ENCODE measurements around the gene MZT2A.
A peak's percentile ranks its signal among the peaks of the same experiment; 100 is the strongest.
"Not testable (repeated sequence)": the region's sequence is repeated elsewhere in the genome, so short reads cannot be mapped to it uniquely, and the experiment has no call there.

MZT2A gene, protein sequence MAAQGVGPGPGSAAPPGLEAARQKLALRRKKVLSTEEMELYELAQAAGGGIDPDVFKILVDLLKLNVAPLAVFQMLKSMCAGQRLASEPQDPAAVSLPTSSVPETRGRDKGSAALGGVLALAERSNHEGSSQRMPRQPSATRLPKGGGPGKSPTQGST

GRCh38 chr2:131492015-131492417 lies at the start of gene MZT2A:
Gene MZT2A (minus strand): TSS chr2:131492397. CDS start chr2:131492376, 21 bp downstream.
- DNase-seq (ENCODE audit: low read depth in 2 of 2) = not testable (repeated sequence)

GRCh38 chr2:131538856-131539255 lies 46.7 kb upstream of the MZT2A start:
- DNase-seq (ENCODE audit: low read depth in 2 of 2) = not testable (repeated sequence)

GRCh38 chr2:131536841-131537240 lies 44.6 kb upstream of the MZT2A start:
- not testable (repeated sequence) for DNase-seq (ENCODE audit: low read depth in 2 of 2)

- DNase-seq (ENCODE audit: low read depth in 2 of 2) = not testable (repeated sequence)
Measured at GRCh38 chr2:131535951-131536826, 44.0 kb upstream of the MZT2A start.

DNA sequence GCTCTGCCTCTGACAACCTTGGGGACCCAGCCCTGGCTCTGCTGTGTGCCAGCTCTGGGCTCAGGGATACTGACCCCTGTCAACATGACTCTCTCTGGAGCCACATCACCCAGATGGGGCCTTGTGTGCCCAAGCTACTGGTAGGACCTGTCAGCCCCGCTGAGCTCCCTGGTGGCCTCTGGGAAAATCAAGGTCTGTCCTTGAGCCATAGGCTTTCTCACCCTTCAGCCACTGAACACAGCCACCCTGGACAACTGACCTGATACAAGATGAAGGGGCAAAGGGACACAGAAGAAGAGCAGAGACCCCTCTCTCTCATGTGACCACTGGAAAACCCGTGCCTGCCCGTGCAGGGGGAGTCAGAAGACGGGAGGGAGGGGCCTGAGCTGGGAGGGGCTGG lies 43.3 kb upstream of the MZT2A start:
- DNase-seq (ENCODE audit: low read depth in 2 of 2) = no peak

DNA sequence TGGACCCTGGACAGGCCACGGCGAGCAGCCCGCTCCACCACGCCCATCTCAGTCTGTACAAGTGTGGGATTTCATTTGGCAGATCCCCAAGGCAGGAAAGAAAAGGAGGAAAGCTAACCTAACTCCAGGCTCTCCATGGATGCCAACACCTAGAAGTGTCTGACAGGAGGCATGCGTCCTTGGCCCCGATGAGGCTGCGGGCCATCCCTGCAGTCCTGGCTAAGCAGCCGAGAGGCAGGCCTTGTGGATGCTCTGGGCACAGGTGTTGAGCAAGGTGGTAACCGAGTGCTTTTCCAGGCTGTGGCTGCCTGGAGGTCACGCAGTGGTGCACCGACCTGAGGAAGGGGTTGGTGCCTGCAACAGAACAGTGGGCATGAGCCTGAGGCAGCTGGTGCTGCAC lies 42.8 kb upstream of the MZT2A start:
- DNase-seq (ENCODE audit: low read depth in 2 of 2) = not testable (repeated sequence)

DNA sequence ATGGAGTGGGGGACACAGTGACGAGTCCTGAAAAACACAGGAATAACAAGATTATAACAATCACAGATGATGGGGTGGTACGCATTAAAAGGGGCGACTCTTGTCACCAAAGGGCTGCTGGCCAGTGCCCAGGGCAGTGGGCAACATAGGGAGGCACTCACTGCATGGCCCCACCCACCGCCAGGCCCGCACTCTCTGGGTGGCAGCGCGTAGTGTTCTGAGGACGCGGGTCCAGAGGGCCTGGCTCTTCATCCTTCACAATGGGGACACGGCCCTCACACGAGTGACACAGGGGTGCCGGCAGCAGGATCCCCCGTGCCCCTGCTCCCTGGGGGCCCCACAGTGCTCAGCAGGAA lies 42.1 kb upstream of the MZT2A start:
- DNase-seq (ENCODE audit: low read depth in 2 of 2) = not testable (repeated sequence)

DNA sequence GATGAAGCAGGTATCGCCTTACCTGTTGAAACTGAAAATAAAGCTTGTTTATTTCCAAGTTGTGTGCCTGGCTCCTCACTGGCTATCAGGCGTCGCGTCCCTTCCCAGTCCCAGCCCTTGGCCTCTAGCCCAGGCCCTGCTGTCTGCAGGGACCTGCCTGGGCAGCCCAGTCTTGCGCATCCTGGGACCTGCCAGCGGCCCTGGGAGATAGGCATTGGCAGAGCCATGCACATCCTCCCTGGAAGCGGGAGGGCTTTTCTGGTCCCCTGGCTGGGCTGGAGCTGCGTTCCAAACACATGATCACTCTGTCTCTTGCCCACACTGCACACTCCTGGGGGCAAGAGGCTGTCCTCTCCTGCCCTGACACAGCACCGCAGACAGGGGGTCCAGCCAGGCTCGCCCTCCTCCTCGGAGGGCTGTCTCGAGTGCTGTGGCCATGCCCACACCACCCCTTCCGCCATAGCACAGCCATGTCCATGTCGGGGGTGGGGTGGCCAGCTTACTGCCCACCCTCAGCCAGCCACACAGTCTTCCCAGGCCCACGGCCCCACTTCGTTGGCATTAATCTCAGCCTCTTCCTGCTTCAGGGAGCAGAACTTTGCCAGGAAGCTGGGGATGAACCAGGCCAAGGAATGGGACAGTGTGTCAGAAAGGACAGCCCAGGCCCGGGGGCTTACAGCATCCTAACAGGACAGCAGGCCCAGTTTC lies 41.6 kb upstream of the MZT2A start:
- not testable (repeated sequence) for DNase-seq (ENCODE audit: low read depth in 2 of 2)

GRCh38 chr2:131532723-131533608 lies 40.8 kb upstream of the MZT2A start:
- DNase-seq (ENCODE audit: low read depth in 2 of 2) = not testable (repeated sequence)

GRCh38 chr2:131531547-131532185 lies 39.5 kb upstream of the MZT2A start:
- not testable (repeated sequence) for DNase-seq (ENCODE audit: low read depth in 2 of 2)

DNA sequence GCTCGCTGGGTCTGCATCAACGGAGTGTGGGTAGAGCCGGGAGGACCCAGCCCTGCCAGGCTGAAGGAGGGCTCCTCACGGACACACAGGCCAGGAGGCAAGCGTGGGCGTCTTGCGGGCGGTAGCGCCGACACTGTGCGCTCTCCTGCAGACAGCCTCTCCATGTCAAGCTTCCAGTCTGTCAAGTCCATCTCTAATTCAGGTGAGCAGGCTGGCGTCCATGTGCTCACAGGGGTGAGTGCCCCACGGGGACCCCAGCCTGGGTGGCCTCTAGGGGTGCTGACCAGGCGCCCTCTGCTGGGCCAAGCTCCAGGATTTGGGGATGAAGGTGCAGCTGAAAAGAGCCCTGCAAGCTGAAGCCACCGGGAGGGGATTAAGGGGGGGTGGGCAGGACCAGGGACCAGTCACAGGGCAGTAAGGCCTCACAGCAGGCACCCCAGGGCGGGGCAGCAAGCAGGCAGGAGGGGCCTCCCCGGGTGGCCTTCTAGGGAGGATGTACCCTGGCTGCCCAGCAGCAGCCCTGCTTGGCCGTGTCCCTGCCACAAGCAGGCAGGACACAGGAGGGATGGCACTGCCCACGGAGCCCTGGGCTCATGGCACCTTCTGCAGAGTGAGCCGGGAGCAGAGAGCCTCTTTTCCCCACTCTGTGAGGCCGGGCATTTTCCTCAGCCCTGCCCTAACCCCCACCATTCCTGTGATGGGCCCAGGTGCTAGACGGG lies 38.6 kb upstream of the MZT2A start:
- not testable (repeated sequence) for DNase-seq (ENCODE audit: low read depth in 2 of 2)

GRCh38 chr2:131529864-131530445 lies 37.8 kb upstream of the MZT2A start:
- not testable (repeated sequence) for DNase-seq (ENCODE audit: low read depth in 2 of 2)

DNA sequence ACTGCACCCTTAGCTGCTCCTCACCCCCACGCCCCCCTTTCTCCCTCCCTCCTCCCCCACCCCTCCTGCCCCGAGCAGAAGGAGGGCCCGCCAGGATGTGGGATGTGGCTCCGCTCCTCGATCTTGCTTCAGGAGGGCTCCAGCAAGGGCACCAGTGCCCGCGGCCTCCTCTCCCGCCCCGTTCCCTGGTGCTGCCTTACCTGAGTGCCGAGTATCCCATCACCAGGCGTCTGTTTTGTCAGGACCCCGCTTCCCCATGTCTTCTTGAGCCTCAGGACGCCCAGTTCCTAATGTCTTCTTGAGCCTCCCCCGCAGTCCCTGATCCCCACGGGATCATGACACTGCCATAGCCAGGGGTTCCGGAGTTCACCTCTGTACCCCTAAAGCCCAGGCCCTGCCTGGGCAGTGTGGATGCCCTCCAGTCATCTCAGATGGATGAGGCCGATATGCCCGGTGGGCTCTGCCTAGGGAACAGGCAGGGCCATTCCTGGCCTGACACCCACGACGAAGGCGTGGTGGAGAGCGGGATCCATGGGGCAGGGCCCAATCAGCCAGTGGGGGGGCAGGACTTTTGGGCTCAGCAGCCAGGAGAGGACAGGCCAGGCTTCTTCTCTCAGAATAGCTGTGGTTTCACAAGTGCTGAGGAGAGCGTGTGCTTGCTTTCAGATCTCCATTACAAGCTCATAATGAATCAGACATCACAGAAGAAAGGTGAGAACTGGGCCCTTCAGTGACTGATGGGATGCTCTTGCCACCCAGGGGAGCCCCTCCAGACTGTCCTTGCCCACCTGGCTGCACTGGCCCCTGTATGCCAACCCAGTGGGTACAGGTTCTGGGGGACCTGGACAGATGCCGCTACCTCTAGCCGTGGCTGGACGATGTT lies 37.0 kb upstream of the MZT2A start:
- not testable (repeated sequence) for DNase-seq (ENCODE audit: low read depth in 2 of 2)

GRCh38 chr2:131527131-131528001 lies 35.2 kb upstream of the MZT2A start, which contains the start of gene CCDC74A:
Gene CCDC74A (plus strand): TSS chr2:131527888. CDS start chr2:131527971, 83 bp downstream.
- DNase-seq (ENCODE audit: low read depth in 2 of 2) = peak; percentile 2 to 5

DNA sequence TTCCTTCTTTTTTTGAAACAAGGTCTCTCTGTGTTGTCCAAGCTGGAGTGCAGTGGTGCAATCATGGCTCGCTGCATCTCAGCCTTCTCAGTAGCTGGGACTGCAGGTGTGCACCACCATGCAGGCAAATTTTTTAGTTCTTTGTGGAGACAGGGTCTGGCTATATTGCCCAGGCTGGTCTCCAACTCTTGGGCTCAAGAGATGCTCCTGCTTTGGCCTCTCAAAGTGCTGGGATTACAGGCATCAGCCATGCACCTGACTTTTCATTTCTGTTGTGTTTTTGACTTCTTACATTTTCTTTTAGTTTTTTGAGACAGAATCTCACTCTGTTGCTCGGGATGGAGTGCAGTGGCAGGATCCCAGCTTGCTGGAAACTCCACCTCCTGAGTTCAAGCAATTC lies 33.1 kb upstream of the MZT2A start:
- DNase-seq (ENCODE audit: low read depth in 2 of 2) = not testable (repeated sequence)

DNA sequence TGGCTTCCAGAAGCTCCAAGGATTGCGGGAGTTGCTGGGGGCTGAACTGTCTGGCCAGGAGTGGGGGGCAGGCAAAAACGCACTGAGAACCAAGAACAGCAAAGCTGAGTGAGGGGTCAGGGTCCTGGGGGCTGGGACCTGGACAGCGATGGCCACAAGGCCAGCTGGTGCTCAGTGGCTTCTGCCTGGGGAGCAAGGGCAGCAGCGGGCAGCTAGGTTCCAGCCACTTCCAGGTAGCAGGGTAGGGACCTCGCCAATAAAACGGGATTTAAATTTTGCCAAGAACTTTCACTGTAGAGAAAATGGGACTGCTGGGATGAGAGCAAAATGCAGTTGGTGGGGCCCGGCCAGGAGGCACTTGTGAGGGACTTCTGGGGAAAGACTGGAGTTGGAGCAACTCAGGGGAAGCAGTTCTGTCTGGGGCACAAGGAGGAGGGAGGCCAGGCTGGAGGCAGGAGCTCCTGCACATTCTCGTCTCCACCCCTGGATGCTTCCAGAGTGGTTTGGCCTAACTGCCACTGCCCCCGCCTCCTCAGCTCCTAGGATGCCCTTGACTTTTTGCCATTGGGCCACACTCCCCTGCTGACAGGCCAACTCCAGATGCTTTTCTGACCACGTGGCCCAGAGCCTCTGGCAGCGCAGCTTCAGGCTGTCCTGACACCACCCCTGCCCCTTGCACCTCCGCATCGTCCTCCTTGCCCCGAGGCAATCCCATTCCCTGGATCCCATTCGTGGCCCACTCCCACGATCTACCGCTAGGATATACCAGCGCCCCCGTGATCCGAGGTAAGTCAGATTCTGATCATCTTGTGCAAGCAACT lies 30.0 kb upstream of the MZT2A start:
- DNase-seq (ENCODE audit: low read depth in 2 of 2) = no peak

- not testable (repeated sequence) for DNase-seq (ENCODE audit: low read depth in 2 of 2)
Measured at GRCh38 chr2:131521524-131521923, 29.3 kb upstream of the MZT2A start.

Data from fibroblast of skin of left biceps (primary cell).